IPS-NIHi11 (cell line): ENCODE data around the gene PHLDB2.
"Not testable (repeated sequence)": the region's sequence is repeated elsewhere in the genome, so short reads cannot be mapped to it uniquely, and the experiment has no call there.

Experiments
- DNase-seq: peaks from one replicate; pipeline ENCODE4 v3.0.0; 2012; ENCODE audit warnings: mixed read lengths, low spot score

PHLDB2 gene

GRCh38 chr3:111859061-111859973, at the start of gene PHLDB2:
Gene PHLDB2 (plus strand): TSS chr3:111859265. CDS start chr3:111884078, 24,813 bp downstream.
- peak; percentile 90 for DNase-seq

DNA sequence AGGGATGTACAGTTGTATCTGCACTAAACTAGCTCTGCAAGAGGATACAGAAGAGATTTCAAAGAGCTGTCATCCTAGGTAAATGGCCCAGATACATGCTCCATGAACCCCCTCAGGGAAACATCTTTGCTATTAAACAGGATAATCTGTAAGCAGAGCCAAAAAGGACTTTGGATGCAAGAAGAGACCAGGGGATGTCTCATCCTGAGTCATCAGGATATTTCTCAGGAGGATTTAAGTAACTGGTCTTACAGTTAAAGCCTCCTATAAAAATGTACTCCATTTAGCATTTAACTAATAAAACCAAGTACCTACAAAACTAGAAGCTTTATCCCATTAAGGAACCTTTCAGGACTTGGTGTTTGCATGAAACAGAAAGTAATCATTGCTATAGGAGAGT, 48.2 kb upstream of the PHLDB2 start:
- DNase-seq, result no peak

DNA sequence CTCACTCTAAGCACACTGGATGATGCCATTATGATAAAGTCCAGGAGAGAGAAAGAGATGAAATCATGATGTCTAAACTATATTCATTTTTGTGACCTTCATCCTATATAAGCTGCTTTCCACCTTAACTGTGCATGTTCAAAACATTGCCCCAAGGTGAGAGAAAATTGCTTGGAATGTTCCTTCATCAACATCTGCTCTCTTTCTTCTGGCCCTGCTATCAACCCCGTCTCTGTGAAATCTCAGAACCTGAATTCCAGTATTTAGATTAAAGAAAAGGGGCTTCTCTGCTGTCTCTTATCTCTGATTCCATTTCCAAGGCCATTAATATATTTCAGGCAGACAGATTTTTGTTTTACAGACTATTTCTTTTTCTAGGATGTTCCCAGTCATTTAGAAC, 47.3 kb upstream of the PHLDB2 start:
- no peak for DNase-seq

GRCh38 chr3:111812701-111813100, 46.4 kb upstream of the PHLDB2 start:
- no peak for DNase-seq

DNA sequence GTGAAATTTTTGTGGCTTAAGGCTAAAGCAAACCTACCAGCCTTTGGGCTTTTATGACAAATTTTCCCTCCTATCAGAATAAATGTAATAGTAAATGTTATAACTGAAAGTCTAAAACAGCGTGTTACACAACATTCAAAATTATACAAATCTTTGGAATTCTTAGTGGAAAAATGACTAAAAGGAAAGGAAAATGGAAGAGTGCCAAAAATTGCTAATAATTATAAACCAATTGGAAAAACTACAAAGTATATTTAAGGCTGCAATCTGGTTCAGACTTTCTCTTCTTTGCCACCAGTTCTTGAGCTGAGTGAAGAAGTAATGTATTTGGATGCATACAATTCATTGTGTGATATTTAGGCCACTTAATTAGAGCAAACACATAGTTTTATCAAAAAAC, 45.6 kb upstream of the PHLDB2 start:
- no peak for DNase-seq

GRCh38 chr3:111813979-111814378, 45.1 kb upstream of the PHLDB2 start:
- DNase-seq, result no peak

GRCh38 chr3:111816771-111817170, 42.3 kb upstream of the PHLDB2 start:
- DNase-seq, result not testable (repeated sequence)

- DNase-seq, result no peak
These were observed 39.1 kb upstream of the PHLDB2 start for GRCh38 chr3:111819927-111820326.

DNA sequence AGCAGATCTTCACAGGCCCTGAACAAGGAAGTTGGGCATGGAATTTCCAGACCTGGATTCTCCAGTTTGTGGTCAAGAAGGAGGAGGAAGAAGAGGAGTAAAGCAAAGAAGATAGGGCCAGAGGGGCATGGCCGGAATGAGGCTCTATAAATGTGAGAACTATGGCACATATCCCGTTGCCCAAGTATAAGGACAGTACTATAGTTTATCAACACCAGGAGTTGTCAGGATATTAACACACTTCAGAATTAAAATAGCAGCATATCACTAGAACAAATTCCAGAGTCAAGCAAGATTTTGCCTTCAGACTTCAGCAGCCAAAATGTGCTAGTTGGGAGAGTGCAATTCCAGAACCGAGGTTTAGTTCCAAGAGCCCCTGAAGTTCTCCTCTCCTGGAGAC, 38.4 kb upstream of the PHLDB2 start:
- no peak for DNase-seq

GRCh38 chr3:111821891-111822290, 37.2 kb upstream of the PHLDB2 start:
- DNase-seq, result no peak

GRCh38 chr3:111822804-111823203, 36.3 kb upstream of the PHLDB2 start:
- DNase-seq, result no peak

DNA sequence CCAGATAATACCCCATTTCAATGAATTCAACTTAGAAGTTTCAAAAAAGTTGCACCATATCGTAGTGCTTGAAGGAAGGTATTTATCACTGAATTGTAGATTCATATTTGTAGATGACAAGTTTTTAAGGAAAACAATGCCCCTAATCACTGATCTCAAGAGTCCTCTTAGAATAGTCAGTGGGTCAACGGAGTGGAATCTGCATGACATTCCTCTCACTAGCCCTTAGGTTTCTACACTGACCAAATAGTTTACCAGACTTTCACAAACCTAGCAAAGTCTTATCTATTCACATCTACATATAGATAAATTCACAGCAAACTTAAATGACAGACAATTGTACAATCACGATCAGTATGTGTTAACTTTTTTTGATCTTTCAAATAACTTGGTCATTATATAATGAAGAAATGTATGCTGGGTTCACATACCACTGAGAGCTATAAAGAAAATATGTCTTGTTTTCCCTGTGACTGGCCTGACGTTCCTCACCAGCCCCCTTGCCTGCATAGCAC, 35.7 kb upstream of the PHLDB2 start:
- no peak for DNase-seq

- DNase-seq, result no peak
These were observed 34.7 kb upstream of the PHLDB2 start for GRCh38 chr3:111824351-111824750.

DNA sequence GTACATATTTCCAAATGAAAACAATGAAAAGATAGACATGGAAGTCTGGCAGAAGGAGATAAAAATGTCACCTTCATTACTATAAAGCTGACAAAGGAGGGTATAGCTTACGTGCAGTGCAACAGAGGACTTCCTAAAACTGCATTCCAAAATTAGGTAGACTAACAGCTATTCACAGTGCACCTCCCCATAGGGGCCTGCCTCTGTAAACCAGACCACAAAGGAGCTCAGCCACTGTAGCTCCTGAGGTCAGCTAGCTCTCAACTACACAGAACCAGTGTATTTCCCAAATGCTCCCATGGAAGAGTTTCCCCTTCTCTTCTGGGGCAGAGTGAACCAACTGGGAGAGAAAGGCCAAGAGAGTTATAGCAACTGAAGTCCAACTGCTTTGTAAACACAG, 31.2 kb upstream of the PHLDB2 start:
- no peak for DNase-seq

GRCh38 chr3:111828530-111828929, 30.5 kb upstream of the PHLDB2 start:
- DNase-seq, result no peak

DNA sequence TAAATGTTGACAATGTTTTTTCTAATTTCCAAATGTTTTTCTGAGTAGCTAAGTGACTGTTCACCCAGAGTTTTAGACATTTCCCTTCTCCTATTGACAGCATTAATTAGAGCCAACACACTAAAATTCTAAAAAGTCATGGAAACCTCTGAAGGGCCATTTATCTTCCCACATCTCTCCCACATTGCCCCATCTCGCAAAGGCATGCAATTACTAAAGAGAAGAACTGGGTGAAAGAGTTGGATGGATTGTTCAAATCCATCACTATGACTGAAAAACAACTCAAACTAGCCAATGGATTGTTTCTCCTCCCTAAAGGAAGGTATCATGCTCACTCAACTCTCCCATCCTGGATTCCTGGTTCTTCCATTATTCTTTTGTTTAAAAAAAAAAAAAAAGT, 30.0 kb upstream of the PHLDB2 start:
- no peak for DNase-seq

GRCh38 chr3:111831840-111832239, 27.2 kb upstream of the PHLDB2 start:
- DNase-seq, result no peak

- no peak for DNase-seq
These were observed 22.0 kb upstream of the PHLDB2 start for GRCh38 chr3:111837112-111837511.

- no peak for DNase-seq
These were observed 20.9 kb upstream of the PHLDB2 start for GRCh38 chr3:111838133-111838532.

DNA sequence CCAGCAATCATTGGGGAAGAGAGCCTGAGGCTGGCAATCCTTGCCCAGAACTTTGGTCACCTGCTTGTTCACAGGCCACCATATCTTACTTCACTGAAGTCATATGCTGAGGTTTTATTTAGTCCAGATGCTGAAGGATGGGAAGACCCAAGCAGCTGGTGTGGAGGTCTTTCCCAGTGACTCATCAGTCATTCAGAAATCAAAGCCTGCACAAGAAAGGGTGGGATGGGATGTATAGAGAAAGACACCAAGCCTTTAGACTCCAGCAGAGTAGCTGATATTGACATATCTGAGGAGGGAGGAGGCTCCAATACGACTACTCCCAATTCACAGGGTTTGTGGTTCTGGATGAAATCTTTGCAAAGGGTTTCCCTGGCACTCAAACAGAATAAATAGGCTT, 13.0 kb upstream of the PHLDB2 start:
- no peak for DNase-seq

DNA sequence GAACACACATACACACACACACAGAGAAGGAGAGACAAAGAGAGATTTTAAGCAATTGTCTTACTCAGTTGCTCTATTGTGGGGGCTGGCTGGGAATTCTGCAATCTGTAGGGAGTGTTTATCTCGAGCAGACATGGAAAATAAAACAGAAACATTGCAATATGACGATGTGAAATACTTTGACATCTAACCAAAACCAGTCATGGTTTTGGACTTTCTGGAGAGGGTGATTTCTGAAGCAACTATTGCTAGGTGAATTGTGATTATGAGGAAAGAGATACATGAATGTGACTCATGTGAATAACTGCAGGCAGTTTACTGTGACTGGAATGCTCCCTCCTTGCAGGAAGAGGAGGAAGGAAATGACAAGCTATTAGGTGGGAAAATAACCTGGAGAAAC, 12.3 kb upstream of the PHLDB2 start:
- DNase-seq, result no peak

DNA sequence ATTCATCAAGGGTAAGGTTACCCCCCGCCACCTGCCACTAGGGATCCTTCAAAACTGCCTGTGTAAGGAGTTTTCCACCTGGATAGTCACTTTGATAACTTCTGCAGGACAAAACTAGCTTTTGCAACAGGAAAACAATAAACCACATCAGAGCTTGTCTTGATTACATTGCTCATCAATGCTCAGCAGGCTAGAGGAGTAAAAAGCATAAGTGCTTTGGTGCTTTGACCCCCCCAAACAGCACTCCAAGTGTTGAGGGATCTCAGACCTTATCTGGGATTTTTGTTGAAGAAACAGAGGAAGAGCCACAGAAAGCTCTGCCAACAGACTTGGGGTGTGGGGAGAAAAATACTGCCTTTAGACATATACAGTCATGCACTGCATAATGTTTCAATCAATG, 10.8 kb upstream of the PHLDB2 start:
- DNase-seq, result no peak

DNA sequence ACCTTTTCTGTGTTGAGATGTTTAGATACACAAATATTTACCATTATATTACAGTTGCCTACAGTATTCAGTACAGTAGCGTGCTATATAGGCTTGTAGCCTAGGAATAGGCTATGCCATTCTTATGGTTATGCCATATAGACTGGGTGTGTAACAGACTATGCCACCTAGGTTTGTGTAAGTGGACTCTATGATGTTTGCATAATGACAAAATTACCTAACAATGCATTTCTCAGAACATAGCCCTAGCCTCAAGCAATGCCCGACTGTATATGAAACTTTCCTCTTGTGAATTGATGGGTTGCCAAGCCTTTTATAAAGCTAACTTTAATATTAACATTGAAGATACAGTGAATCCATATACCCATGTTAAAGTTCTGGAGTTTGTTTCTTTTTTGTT, 10.3 kb upstream of the PHLDB2 start:
- no peak for DNase-seq

- DNase-seq, result no peak
These were observed 8.5 kb upstream of the PHLDB2 start for GRCh38 chr3:111850537-111850936.
